Esophagus squamous epithelium (tissue), 4 donors: ENCODE results near the gene GAS5.

Source experiments
- POLR2A ChIP-seq, 4 donors: fragments of 450-650 bp; IDR thresholded peaks; one replicate each; pipeline ENCODE4 v1.6.1; 2017; ENCODE audit warnings: antibody characterized with exemption in 4 of 4, mild to moderate bottlenecking in 4 of 4, moderate library complexity in 3 of 4
- TF ChIP-seq, protein P1 (sequence below), 6 experiments: fragments of 450-650 bp in 4 of 6; fragments of 200-600 bp in 2 of 6; sonication (generic) in 2 of 6; IDR thresholded peaks; one replicate each; pipeline ENCODE4 v1.5.1; 2016 to 2019; ENCODE audit warnings: antibody characterized with exemption in 6 of 6, mild to moderate bottlenecking in 4 of 6, moderate library complexity in 4 of 6

DNA sequence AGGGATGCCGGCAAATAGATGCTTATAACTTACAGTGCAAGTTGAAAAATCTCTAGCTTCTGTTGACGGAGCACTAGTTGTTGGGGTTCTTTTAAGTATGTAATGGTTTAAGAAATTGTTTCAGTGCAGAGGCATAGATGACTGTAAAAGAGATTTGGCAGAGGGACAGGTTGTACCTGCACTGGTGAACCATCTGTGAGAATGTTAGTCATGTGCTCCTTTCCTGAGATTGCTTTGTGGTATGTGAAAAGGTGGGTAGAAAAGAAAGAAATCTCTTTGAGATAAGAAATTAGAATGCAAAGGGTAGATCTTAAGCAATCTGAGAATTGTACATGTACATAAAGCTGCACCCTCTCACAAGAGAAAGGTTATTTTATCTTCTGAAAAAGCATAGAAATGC is 19.8 kb upstream of the GAS5 start:
- TF ChIP-seq, protein P1, sequence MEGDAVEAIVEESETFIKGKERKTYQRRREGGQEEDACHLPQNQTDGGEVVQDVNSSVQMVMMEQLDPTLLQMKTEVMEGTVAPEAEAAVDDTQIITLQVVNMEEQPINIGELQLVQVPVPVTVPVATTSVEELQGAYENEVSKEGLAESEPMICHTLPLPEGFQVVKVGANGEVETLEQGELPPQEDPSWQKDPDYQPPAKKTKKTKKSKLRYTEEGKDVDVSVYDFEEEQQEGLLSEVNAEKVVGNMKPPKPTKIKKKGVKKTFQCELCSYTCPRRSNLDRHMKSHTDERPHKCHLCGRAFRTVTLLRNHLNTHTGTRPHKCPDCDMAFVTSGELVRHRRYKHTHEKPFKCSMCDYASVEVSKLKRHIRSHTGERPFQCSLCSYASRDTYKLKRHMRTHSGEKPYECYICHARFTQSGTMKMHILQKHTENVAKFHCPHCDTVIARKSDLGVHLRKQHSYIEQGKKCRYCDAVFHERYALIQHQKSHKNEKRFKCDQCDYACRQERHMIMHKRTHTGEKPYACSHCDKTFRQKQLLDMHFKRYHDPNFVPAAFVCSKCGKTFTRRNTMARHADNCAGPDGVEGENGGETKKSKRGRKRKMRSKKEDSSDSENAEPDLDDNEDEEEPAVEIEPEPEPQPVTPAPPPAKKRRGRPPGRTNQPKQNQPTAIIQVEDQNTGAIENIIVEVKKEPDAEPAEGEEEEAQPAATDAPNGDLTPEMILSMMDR (IDR thresholded peaks at IDR 0.05): no peak
- TF ChIP-seq POLR2A (IDR thresholded peaks at IDR 0.05): no peak
